K562 (cell line): ENCODE results near the gene FDX1. TPM values are rescaled to one million over a fixed set of nuclear protein-coding genes. Genes with fewer than 3 reads are reported as not detected.

ENCODE experiments used
- ATAC-seq: fragments of 200-7000 bp; cut with Tn5 transposase; 3 replicates; pipeline ENCODE4 v1.9.1; 2020; ENCODE audit warnings: moderate library complexity
- BruUV-seq: library from RNA; stranded (reverse); fragments of 400-500 nt; replicated peaks from 2 replicates; lab custom pipeline; 2021; lab: Mats Ljungman, UMichigan
- CTCF ChIA-PET: fragments of 300-600 bp; formaldehyde crosslinking; extraction: SDS; loops from one replicate; lab custom pipeline; 2021; ENCODE audit warnings: low intra/inter-chr PET ratio; lab: Yijun Ruan, JAX
- POLR2A ChIA-PET: fragments of 300-600, 350-650 bp; sonication (Branson Sonifier 250); formaldehyde crosslinking; extraction: SDS; loops from one replicate; lab custom pipeline; 2021; ENCODE audit warnings: antibody characterized with exemption, inconsistent platforms; lab: Yijun Ruan, JAX
- DNase-seq, 4 experiments: peaks; one replicate each; pipeline versions ENCODE4 v3.0.0 to v3.0.0-alpha.2; 2011 to 2018; ENCODE audit warnings: low spot score in 3 of 4, mixed read lengths in 3 of 4; ENCODE audit errors: extremely low read depth in 1 of 4
- FAIRE-seq: peaks from 2 replicates; lab custom pipeline; 2011; peaks lifted over from hg19 to GRCh38; lab: Jason Lieb, UNC
- H2AFZ ChIP-seq: 2 replicates; pipeline ENCODE4 v1.6.0; 2011; ENCODE audit warnings: low read depth, low read length, control low read depth, inconsistent platforms
- H3K27ac ChIP-seq: fragments of 200-600 bp; 3 replicates; pipeline ENCODE4 v1.8.0; 2011; ENCODE audit warnings: low read depth, mild to moderate bottlenecking, control low read depth, inconsistent platforms, low read length, moderate library complexity, mixed read lengths; ENCODE audit errors: extremely low read depth
- H3K27me3 ChIP-seq, 2 experiments: fragments of 300-600 bp in 1 of 2; 2 replicates in 1 of 2; 3 replicates in 1 of 2; pipeline versions ENCODE4 v1.6.0 to v1.8.0; 2011; ENCODE audit warnings: inconsistent platforms in 2 of 2, low read length in 2 of 2, mild to moderate bottlenecking in 1 of 2, mixed read lengths in 1 of 2, moderate library complexity in 1 of 2; ENCODE audit not compliant: control insufficient read depth in 2 of 2, insufficient read depth in 2 of 2
- H3K36me3 ChIP-seq: fragments of 300-600 bp; 3 replicates; pipeline ENCODE4 v1.8.0; 2011; ENCODE audit warnings: mild to moderate bottlenecking, low read length, inconsistent platforms; ENCODE audit not compliant: control insufficient read depth, insufficient read depth
- H3K4me1 ChIP-seq, 2 experiments: fragments of 200-600 bp in 1 of 2; replicated peaks in 1 of 2; 2 replicates in 1 of 2; 3 replicates in 1 of 2; pipeline versions ENCODE4 v1.5.1 to v1.8.0; 2011; ENCODE audit warnings: inconsistent platforms in 2 of 2, low read length in 2 of 2, mild to moderate bottlenecking in 1 of 2, mixed read lengths in 1 of 2, moderate library complexity in 1 of 2; ENCODE audit not compliant: control insufficient read depth in 2 of 2, insufficient read depth in 2 of 2
- H3K4me2 ChIP-seq: 2 replicates; pipeline ENCODE4 v1.6.1; 2011; ENCODE audit warnings: low read length, control low read depth, inconsistent platforms, mixed read lengths; ENCODE audit not compliant: insufficient read depth
- H3K4me3 ChIP-seq: fragments of 200-600 bp; sonication (generic), shearing (Covaris generic); 2 replicates; pipeline ENCODE4 v1.5.1; 2016; ENCODE audit warnings: control low read depth, inconsistent platforms
- H3K79me2 ChIP-seq: fragments of 200-600 bp; 3 replicates; pipeline ENCODE4 v1.8.0; 2011; ENCODE audit warnings: low read length, inconsistent platforms; ENCODE audit not compliant: control insufficient read depth, insufficient read depth
- H3K9ac ChIP-seq, 2 experiments: 2 replicates each; pipeline versions ENCODE4 v1.6.0 to v1.6.1; 2011; ENCODE audit warnings: low read depth in 2 of 2, low read length in 2 of 2, control low read depth in 1 of 2, inconsistent platforms in 1 of 2, mild to moderate bottlenecking in 1 of 2, mixed read lengths in 1 of 2; ENCODE audit not compliant: insufficient read depth in 1 of 2
- H3K9me1 ChIP-seq: one replicate; pipeline ENCODE4 v1.6.0; 2011; ENCODE audit warnings: inconsistent platforms, mild to moderate bottlenecking, low read length, moderate library complexity; ENCODE audit not compliant: control insufficient read depth, insufficient read depth
- H3K9me3 ChIP-seq: replicated peaks from 2 replicates; pipeline ENCODE4 v1.5.1; 2011; ENCODE audit warnings: low read depth, low read length, inconsistent platforms; ENCODE audit not compliant: control insufficient read depth, insufficient read depth
- H4K20me1 ChIP-seq: replicated peaks from 2 replicates; pipeline ENCODE4 v1.6.1; 2011; ENCODE audit warnings: low read length, inconsistent platforms, mixed read lengths; ENCODE audit not compliant: control insufficient read depth, insufficient read depth
- CXXC5 ChIP-seq: fragments of 250-450 bp; sonication (Bioruptor Pico); IDR thresholded peaks from 2 replicates; pipeline ENCODE4 v1.8.0; 2022; ENCODE audit warnings: inconsistent platforms, mild to moderate bottlenecking, moderate library complexity
- MCM3 ChIP-seq: fragments of 450-650 bp; IDR thresholded peaks from 2 replicates; pipeline ENCODE4 v1.6.1; 2016
- MTA1 ChIP-seq: fragments of 450-650 bp; IDR thresholded peaks from 2 replicates; pipeline ENCODE4 v1.6.1; 2017; ENCODE audit warnings: borderline replicate concordance
- RBM14 ChIP-seq: fragments of 200-400 bp; formaldehyde crosslinking; IDR thresholded peaks from 2 replicates; pipeline ENCODE4 v1.6.1; 2018; ENCODE audit warnings: low read depth, mild to moderate bottlenecking, low read length, moderate library complexity, borderline replicate concordance; ENCODE audit not compliant: insufficient read depth
- SAFB ChIP-seq: fragments of 200-400 bp; formaldehyde crosslinking; IDR thresholded peaks from 2 replicates; pipeline ENCODE4 v1.6.1; 2017; ENCODE audit warnings: low read depth, low read length, borderline replicate concordance
- STAT5A ChIP-seq: IDR thresholded peaks from 2 replicates; pipeline ENCODE4 v1.6.1; 2012; ENCODE audit warnings: low read length, inconsistent platforms, borderline replicate concordance
- TBL1XR1 ChIP-seq, 2 experiments: IDR thresholded peaks; 2 replicates each; pipeline ENCODE4 v1.6.1; 2012; ENCODE audit warnings: improper control_type of control experiment in 2 of 2, low read length in 2 of 2, mild to moderate bottlenecking in 1 of 2
- XRCC4 ChIP-seq: IDR thresholded peaks from one replicate; pipeline ENCODE4 v1.6.1; 2011; ENCODE audit not compliant: insufficient read depth, insufficient read length; ENCODE audit errors: extremely low read depth
- ZNF197 ChIP-seq: fragments of 200-800 bp; sonication (Bioruptor generic); IDR thresholded peaks from 2 replicates; pipeline ENCODE4 v1.6.1; 2016; ENCODE audit warnings: low read depth, missing genetic modification characterization, missing compliant biosample characterization
- ZNF408 ChIP-seq: fragments of 250-450 bp; sonication (Bioruptor Pico); IDR thresholded peaks from 2 replicates; pipeline ENCODE4 v1.4.0; 2020; ENCODE audit warnings: low read depth, mild to moderate bottlenecking, moderate library complexity
- WGBS: fragments of 100-300 bp; shearing (Covaris generic); methylation state at CpG from one replicate; pipeline ENCODE4 v1.1.6; 2016; ENCODE audit warnings: low coverage, mixed read lengths; ENCODE audit not compliant: insufficient coverage; ENCODE audit errors: missing lambda C conversion rate; 5-methylcytosine and 5-hydroxymethylcytosine counted together
- in situ Hi-C: fragments of 300-500 bp; cut with MboI; formaldehyde crosslinking; loops from 4 replicates; pipeline ENCODE4 v1.15.0; 2018; ENCODE audit warnings: inconsistent platforms, mixed read lengths
- intact Hi-C: fragments of 100-400 bp; cut with micrococcal nuclease; formaldehyde crosslinking; loops from 2 replicates; pipeline ENCODE4 v1.14.2; 2022
- polyA plus RNA-seq, 8 experiments: library from polyadenylated mRNA; depleted of rRNA in 4 of 8; stranded (reverse) in 5 of 8; unstranded in 3 of 8; fragments of >200 nt; fragmentation: Nextera tagmentation in 2 of 8; fragmentation: Illumina TruSeq in 1 of 8; extraction: Ambion mirVana in 2 of 8; extraction: Trizol in 1 of 8; gene quantifications; 2 replicates each; pipeline versions ENCODE4 v1.2.1 to v1.2.3, GENCODE V29; 2011 to 2014; ENCODE audit warnings: inconsistent platforms in 1 of 8, missing spikeins in 1 of 8
- total RNA-seq, 7 experiments: library from RNA; depleted of rRNA in 6 of 7; stranded (reverse); fragments of >200 nt in 6 of 7; fragmentation: Illumina TruSeq in 2 of 7; extraction: Trizol in 2 of 7; gene quantifications; 2 replicates each; pipeline versions ENCODE4 v1.2.1 to v1.2.3, GENCODE V29; 2011 to 2021; ENCODE audit warnings: low replicate concordance in 1 of 7
- TF ChIP-seq, protein P1 (sequence below): fragments of 250-450 bp; sonication (Bioruptor Pico); IDR thresholded peaks from 2 replicates; pipeline ENCODE4 v1.8.0; 2021; ENCODE audit warnings: moderate library complexity, mild to moderate bottlenecking, inconsistent platforms
- TF ChIP-seq, protein P2 (sequence below): fragments of 250-450 bp; sonication (Bioruptor Pico); IDR thresholded peaks from 2 replicates; pipeline ENCODE4 v1.4.0; 2020; ENCODE audit warnings: mild to moderate bottlenecking, moderate library complexity, borderline replicate concordance

FDX1 gene
- total and polyA plus RNA-seq, 9 of the 15 experiments (the other 6 are each of a cell fraction or from before 2014, with no cell fraction given) = 6.4 to 14.3 (median 11.4) TPM

DNA sequence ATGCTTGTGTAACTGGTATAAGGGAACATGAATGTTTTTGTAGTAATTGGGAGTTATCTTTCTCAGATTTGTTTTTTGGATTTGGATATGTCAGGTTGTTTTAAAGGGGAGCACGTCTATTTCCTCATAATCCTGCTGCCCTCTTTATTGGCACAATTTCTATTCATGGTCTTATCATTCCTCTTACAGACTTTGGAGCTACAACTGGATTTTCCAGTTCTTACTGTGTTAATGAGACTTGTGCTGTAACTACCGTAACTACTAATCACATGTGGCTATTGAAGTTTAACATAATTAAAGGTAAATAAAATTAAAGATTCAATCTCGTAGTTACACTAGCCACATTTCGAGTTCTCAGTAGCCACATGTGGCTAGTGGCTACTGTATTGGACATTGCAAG lies 1.9 kb downstream of the FDX1 start:
- POLR2A ChIA-PET = no interaction called here
- Histone ChIP-seq H3K36me3 (no peaks in the 10 kb centered on the region), H2AFZ (no peak overlapping the region), H3K4me1 (peaks cover 14 to 21% of the 10 kb centered on the region in 2 experiments; a peak in 4 of 5 replicates), H3K9me1 (no peaks in the 10 kb centered on the region), H3K27me3 (no peaks in the 10 kb centered on the region), H3K9me3 (no peaks in the 10 kb centered on the region), H4K20me1 (no peaks in the 10 kb centered on the region; the same call in 1 of the 2 replicates), H3K4me2 (peak overlapping the region; percentile 91; the same call in 1 of the 2 replicates), H3K4me3 (peak overlapping the region; percentile 70; the same call in 1 of the 2 replicates), H3K79me2 (peaks cover 56% of the 10 kb centered on the region), H3K27ac (no peak overlapping the region), H3K9ac (no peak overlapping the region)
- TF ChIP-seq CXXC5 (CRISPR knock-in tag) (no peak), ZNF197 (CRISPR knock-in tag) (no peak), STAT5A (no peak), ZNF408 (CRISPR knock-in tag) (no peak), XRCC4 (no peak), MTA1 (no peak), MCM3 (no peak), TBL1XR1 (IDR thresholded peaks at IDR 0.05; ENCODE audit: low read length in 2 of 2) (no peak), RBM14 (no peak), SAFB (no peak)
- TF ChIP-seq, protein P1, sequence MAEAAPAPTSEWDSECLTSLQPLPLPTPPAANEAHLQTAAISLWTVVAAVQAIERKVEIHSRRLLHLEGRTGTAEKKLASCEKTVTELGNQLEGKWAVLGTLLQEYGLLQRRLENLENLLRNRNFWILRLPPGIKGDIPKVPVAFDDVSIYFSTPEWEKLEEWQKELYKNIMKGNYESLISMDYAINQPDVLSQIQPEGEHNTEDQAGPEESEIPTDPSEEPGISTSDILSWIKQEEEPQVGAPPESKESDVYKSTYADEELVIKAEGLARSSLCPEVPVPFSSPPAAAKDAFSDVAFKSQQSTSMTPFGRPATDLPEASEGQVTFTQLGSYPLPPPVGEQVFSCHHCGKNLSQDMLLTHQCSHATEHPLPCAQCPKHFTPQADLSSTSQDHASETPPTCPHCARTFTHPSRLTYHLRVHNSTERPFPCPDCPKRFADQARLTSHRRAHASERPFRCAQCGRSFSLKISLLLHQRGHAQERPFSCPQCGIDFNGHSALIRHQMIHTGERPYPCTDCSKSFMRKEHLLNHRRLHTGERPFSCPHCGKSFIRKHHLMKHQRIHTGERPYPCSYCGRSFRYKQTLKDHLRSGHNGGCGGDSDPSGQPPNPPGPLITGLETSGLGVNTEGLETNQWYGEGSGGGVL (CRISPR knock-in tag) = no peak
- TF ChIP-seq, protein P2, sequence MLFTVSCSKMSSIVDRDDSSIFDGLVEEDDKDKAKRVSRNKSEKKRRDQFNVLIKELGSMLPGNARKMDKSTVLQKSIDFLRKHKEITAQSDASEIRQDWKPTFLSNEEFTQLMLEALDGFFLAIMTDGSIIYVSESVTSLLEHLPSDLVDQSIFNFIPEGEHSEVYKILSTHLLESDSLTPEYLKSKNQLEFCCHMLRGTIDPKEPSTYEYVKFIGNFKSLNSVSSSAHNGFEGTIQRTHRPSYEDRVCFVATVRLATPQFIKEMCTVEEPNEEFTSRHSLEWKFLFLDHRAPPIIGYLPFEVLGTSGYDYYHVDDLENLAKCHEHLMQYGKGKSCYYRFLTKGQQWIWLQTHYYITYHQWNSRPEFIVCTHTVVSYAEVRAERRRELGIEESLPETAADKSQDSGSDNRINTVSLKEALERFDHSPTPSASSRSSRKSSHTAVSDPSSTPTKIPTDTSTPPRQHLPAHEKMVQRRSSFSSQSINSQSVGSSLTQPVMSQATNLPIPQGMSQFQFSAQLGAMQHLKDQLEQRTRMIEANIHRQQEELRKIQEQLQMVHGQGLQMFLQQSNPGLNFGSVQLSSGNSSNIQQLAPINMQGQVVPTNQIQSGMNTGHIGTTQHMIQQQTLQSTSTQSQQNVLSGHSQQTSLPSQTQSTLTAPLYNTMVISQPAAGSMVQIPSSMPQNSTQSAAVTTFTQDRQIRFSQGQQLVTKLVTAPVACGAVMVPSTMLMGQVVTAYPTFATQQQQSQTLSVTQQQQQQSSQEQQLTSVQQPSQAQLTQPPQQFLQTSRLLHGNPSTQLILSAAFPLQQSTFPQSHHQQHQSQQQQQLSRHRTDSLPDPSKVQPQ (CRISPR knock-in tag) = no peak
- in situ Hi-C loops (loop anchor here (10.0 kb wide), 1 partner anchor 227 kb away; no protein-coding TSS in a partner anchor), intact Hi-C loops (loop anchor here (2.0 to 10.0 kb wide), 6 partner anchors 55 to 993 kb away; partner anchors contain the start of genes RDX and ZC3H12C)
- ATAC-seq (no peak), FAIRE-seq (no peak), DNase-seq (no peak)
- 50% methylated on average over 4 of the region's 4 CpGs for WGBS
- BruUV-seq = no TSS peak
- CTCF ChIA-PET = no interaction called here
